HUES6 (cell line): ENCODE data around the gene COG3.

Experiments
- H3K27ac ChIP-seq: 2 replicates; pipeline ENCODE4 v1.7.0; 2013; ENCODE audit warnings: low read depth, mild to moderate bottlenecking, low read length, inconsistent platforms
- H3K27me3 ChIP-seq: 2 replicates; pipeline ENCODE4 v1.6.1; 2013; ENCODE audit warnings: low read length; ENCODE audit not compliant: control insufficient read depth, insufficient read depth
- H3K36me3 ChIP-seq: 2 replicates; pipeline ENCODE4 v1.6.1; 2013; ENCODE audit warnings: low read length; ENCODE audit not compliant: control insufficient read depth, insufficient read depth
- H3K4me1 ChIP-seq: 2 replicates; pipeline ENCODE4 v1.6.1; 2013; ENCODE audit warnings: low read length; ENCODE audit not compliant: control insufficient read depth, insufficient read depth
- H3K4me3 ChIP-seq: 2 replicates; pipeline ENCODE4 v1.5.1; 2013; ENCODE audit warnings: low read depth, low read length
- H3K9ac ChIP-seq: one replicate; pipeline ENCODE4 v1.6.1; 2013; ENCODE audit warnings: mild to moderate bottlenecking, low read length
- H3K9me3 ChIP-seq: 2 replicates; pipeline ENCODE4 v1.6.1; 2013; ENCODE audit warnings: low read depth, low read length; ENCODE audit not compliant: control insufficient read depth, insufficient read depth

The COG3 gene

DNA sequence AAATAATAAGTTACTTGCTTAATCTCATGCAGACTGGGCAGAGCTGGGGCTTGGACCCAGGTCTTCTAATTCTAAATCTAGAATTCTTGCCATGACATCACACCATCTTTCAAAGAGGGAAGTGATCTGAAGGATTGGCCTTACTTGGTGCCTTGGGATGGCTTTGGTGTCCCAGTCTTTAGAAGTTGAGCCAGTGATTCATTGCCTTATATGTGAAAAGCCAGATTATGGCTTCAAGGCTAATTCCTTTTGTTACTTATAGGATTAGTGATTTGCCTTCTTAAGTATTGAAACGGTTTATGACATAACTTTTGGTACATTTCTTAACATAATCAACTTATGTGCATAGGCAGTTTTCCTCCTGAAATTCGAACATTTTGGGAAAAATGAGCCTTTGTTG, 14.9 kb downstream of the COG3 start:
- Histone ChIP-seq H3K9ac (no peak overlapping the region), H3K4me3 (no peak overlapping the region), H3K27ac (no peak overlapping the region), H3K9me3 (peaks cover 9% of the 10 kb centered on the region; the same call in 1 of the 2 replicates), H3K36me3 (peaks cover 59% of the 10 kb centered on the region), H3K4me1 (no peaks in the 10 kb centered on the region), H3K27me3 (no peaks in the 10 kb centered on the region)

DNA sequence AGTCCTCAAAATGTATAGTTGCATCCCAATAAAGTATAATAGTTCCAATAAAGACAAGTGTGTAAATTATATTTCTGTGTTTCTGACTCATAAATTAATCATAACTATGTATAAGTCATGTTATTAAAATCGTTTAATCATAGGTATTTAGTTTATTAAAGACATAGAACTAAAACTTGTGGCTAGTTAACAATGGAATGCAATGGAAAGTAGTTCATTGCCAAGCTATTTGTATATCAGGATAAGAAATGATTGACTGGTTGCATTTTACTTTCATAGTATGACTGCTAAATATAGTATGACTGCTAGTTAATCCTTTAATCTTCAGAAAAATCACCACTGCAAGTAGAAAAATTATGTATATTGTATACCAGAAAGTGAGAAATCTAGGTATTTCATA, 16.9 kb downstream of the COG3 start:
- peaks cover 9% of the 10 kb centered on the region; the same call in 1 of the 2 replicates for H3K9me3 ChIP-seq
- no peaks in the 10 kb centered on the region for H3K27me3 ChIP-seq
- H3K9ac ChIP-seq = no peak overlapping the region
- H3K4me3 ChIP-seq = no peak overlapping the region
- H3K27ac ChIP-seq = no peak overlapping the region
- H3K36me3 ChIP-seq = peaks cover 60% of the 10 kb centered on the region
- no peaks in the 10 kb centered on the region for H3K4me1 ChIP-seq

DNA sequence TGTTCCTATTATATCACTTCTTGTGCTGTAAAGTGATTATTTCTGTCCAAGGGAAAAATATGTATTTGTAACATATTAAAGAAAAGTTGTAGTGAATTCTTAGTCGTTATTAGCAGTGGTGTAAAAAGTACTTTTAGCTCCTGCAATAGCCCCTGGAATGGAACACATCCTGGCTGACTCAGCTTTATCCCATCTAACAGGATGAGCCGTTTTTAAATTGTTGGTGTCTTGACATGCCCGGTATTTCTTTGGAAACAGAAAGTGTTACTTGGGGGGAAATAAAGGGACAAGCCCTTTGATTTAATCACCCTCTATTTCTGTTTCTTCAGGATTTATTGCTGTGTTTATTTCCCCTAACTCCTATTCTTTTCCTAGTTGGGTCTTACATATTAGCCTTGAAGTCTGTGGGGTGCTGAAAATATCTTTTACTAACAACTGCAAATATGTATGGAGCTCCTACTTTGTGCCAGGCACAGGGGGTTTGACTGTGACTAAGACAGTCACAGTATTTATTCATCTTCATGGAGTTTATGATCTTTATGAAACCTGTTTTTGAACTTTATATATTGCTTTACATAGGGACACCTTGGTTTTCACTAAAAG, 17.9 kb downstream of the COG3 start:
- Histone ChIP-seq H3K4me1 (no peaks in the 10 kb centered on the region), H3K36me3 (peaks cover 61% of the 10 kb centered on the region), H3K27me3 (no peaks in the 10 kb centered on the region), H3K4me3 (no peak overlapping the region), H3K9ac (no peak overlapping the region), H3K27ac (no peak overlapping the region), H3K9me3 (peaks cover 9% of the 10 kb centered on the region; the same call in 1 of the 2 replicates)

DNA sequence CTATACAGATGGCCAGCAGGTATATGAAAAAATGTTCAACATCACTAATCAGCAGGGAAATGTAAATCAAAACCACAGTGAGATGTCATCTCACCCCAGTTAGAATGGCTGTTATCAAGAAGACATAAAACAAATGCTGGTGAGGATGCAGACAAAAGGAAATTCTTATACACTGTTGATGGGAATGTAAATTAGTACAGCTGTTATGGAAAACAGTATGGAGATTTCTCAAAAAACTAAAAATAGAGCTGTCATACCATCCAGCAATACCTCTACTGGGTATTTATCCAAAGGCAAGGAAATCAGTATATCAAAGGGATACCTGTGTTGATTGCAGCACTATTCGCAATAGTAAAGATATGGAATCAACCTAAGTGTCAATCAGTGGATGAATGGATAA, 22.9 kb downstream of the COG3 start:
- Histone ChIP-seq H3K27me3 (no peaks in the 10 kb centered on the region), H3K9me3 (peaks cover 9% of the 10 kb centered on the region; the same call in 1 of the 2 replicates), H3K27ac (no peak overlapping the region), H3K36me3 (peaks cover 59% of the 10 kb centered on the region), H3K4me3 (no peak overlapping the region), H3K9ac (no peak overlapping the region), H3K4me1 (no peaks in the 10 kb centered on the region)

DNA sequence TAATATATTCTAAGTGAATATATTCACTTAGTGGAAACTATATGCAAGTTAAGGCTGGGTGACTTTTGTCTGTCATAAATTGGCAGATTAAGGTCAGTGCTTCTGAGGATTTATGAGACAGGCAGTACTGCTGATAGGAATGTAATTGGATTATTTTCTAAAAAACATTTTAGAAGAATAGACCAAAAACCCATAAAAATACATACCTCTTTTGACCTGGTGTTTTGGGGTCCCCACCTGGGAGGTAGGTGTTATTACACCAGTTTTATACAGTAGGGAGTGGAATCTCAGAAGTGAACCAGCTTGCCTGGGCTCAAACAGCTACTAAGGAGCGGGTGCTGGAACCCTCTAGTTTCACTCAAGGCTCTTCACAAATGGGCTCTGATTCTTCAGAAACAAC, 25.3 kb downstream of the COG3 start:
- Histone ChIP-seq H3K4me1 (no peaks in the 10 kb centered on the region), H3K9me3 (no peaks in the 10 kb centered on the region), H3K9ac (no peak overlapping the region), H3K27me3 (no peaks in the 10 kb centered on the region), H3K4me3 (no peak overlapping the region), H3K27ac (no peak overlapping the region), H3K36me3 (peaks cover 49% of the 10 kb centered on the region)

DNA sequence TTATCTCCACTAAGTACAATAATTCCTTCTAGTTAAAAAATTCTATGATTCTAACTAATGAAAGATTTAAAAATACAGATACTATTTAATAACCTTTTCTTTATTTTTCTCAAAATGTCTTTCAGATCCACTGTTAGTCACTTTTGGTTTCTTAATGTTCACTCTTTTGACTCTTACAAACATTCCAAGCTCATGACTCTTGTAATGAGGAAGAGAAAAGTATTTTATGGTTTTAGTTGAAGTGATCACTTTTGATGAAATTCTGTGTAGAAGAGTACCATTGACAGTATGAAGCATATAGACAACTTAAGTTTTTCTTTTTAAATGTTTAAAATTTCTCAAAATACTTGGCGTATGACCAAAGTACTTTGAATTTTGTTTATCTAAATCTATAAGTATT, 27.8 kb downstream of the COG3 start:
- Histone ChIP-seq H3K9me3 (no peaks in the 10 kb centered on the region), H3K27me3 (no peaks in the 10 kb centered on the region), H3K36me3 (peaks cover 55% of the 10 kb centered on the region), H3K27ac (no peak overlapping the region), H3K9ac (no peak overlapping the region), H3K4me1 (no peaks in the 10 kb centered on the region), H3K4me3 (no peak overlapping the region)

DNA sequence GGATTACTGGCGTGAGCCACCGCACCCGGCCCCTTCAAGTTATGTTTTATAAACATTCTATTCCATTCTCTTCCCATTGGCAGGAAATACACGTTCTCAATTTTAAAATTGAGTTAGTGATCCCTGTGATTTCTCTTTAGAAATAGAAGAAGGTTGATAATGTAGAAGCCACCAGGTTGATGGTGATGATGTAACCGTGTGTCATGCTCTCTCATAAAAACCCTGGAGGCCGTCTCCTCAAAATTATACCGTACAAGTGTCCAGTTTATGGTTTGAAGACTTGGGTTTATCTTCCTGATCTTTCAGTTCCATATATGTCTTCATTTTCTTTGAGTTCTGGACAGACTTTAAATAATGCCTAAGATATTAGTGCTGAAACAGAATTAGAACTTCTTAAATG, 32.2 kb downstream of the COG3 start:
- no peaks in the 10 kb centered on the region for H3K9me3 ChIP-seq
- H3K9ac ChIP-seq = no peak overlapping the region
- H3K27ac ChIP-seq = no peak overlapping the region
- no peaks in the 10 kb centered on the region for H3K27me3 ChIP-seq
- no peaks in the 10 kb centered on the region for H3K4me1 ChIP-seq
- peaks cover 55% of the 10 kb centered on the region for H3K36me3 ChIP-seq
- H3K4me3 ChIP-seq = no peak overlapping the region

DNA sequence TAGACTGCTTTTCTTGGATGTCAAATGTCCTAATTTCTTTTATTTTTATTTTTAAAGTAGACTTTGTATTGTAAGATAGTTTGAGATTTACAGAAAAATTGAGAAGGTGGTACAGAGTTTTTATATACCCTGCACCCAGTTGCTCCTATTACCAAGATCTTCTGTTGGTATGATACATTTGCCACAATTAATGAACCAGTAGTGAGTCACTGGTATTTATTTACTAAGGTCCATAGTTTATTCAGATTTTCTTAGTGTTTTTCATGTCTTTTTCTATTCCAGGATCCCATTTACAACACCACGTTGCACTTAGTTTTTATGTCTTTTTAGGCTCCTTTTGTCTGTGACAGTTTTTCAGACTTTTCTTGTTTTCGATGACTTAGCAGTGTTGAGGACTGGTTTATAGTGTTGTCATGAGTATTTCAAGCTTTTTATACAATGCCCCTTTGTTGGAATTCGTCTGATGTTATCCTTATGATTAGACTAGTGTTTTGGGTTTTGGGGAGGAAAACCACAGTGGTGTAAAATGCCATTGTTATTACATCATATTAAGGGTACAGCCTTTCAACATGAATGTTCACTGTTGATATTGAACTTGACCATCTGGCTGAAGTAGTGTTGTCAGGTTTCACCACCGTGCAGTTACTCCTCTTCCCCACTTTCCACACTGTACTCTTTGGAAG, 35.9 kb downstream of the COG3 start:
- Histone ChIP-seq H3K9ac (no peak overlapping the region), H3K27ac (no peak overlapping the region; the same call in 1 of the 2 replicates), H3K4me1 (no peaks in the 10 kb centered on the region), H3K9me3 (no peaks in the 10 kb centered on the region), H3K27me3 (no peaks in the 10 kb centered on the region), H3K4me3 (no peak overlapping the region), H3K36me3 (peaks cover 57% of the 10 kb centered on the region)

DNA sequence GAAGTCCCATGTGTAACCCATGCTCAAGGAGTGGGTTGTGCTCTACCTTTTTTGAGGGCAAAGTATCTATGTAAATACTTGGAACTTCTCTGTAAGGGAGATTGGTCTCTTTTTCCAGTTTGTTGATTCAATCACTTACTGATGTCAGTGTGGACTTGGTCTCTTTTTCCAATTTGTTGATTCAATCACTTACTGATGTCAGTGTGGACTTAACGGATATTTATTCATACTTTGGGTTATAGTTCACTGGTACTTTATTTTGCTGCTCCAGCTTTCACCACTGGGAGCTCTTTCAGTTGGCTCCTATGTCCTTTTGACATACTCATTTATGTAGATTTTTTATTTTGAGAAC, 36.4 kb downstream of the COG3 start:
- no peaks in the 10 kb centered on the region for H3K9me3 ChIP-seq
- H3K27me3 ChIP-seq = no peaks in the 10 kb centered on the region
- H3K27ac ChIP-seq = no peak overlapping the region
- H3K4me3 ChIP-seq = no peak overlapping the region
- H3K9ac ChIP-seq = no peak overlapping the region
- H3K4me1 ChIP-seq = no peaks in the 10 kb centered on the region
- H3K36me3 ChIP-seq = peaks cover 56% of the 10 kb centered on the region

DNA sequence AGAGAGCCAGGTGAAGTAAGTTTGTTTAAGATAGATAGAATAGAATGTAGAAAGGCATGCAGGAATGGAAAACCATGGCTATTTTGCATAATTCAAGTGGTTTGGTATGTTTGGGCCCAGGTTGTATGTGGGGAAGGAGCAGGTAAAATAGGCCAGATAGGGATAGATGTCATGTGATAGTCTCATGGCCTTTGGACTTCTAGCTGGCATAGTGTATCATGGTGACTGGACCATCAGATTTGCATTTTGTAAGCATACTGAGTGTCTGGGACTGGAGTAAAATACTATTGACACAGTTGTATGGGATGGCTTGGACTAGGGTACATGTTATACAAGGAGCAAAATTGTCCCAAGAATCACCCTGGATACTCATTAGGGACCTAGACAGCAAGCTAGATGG, 38.9 kb downstream of the COG3 start:
- Histone ChIP-seq H3K27me3 (no peaks in the 10 kb centered on the region), H3K9ac (no peak overlapping the region), H3K36me3 (peaks cover 50% of the 10 kb centered on the region), H3K9me3 (no peaks in the 10 kb centered on the region), H3K4me3 (no peak overlapping the region), H3K4me1 (no peaks in the 10 kb centered on the region), H3K27ac (no peak overlapping the region)

DNA sequence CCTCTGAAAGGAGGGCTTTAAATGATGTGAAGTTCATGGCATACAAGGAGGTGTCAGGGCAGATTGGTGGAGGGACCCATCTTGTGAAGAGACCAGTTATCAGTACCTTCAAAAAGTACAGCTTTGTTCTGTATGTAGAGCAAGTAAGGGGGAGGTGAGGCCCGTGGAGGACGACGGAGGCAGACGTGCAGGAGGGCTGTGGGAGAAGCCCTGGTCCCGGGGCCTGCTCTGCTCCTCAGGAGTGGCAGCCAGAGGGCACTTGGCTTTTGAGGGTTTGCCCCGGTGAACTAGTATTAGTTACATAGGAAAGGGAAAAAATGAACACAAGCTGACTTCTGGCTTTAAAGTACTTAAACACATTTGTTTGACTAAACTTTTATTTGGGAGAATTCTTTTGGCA, 42.1 kb downstream of the COG3 start:
- no peaks in the 10 kb centered on the region for H3K4me1 ChIP-seq
- H3K27ac ChIP-seq = no peak overlapping the region
- H3K9ac ChIP-seq = no peak overlapping the region
- no peak overlapping the region for H3K4me3 ChIP-seq
- H3K27me3 ChIP-seq = no peaks in the 10 kb centered on the region
- H3K9me3 ChIP-seq = no peaks in the 10 kb centered on the region
- peaks cover 61% of the 10 kb centered on the region for H3K36me3 ChIP-seq
